H1 (cell line): Measurements from ENCODE around the gene MRPS27. TPM values are rescaled to one million over a fixed set of nuclear protein-coding genes. Genes with fewer than 3 reads are reported as not detected.

Source experiments
- CTCF ChIA-PET: fragments of 300-600 bp; sonication (Branson Sonifier 250); formaldehyde crosslinking; loops from one replicate; lab custom pipeline; 2021; ENCODE audit not compliant: partially characterized antibody; lab: Charles Lee
- POLR2A ChIA-PET: fragments of 300-600 bp; sonication (Branson Sonifier 250); formaldehyde crosslinking; loops from one replicate; lab custom pipeline; 2021; ENCODE audit warnings: inconsistent platforms; ENCODE audit not compliant: partially characterized antibody; lab: Charles Lee
- DNase-seq, 2 experiments: peaks; one replicate each; pipeline versions ENCODE4 v3.0.0 to v3.0.0-alpha.2; 2010 to 2022; ENCODE audit warnings: low spot score in 2 of 2, low read depth in 1 of 2, mixed read lengths in 1 of 2
- FAIRE-seq: peaks from 2 replicates; lab custom pipeline; 2011; peaks lifted over from hg19 to GRCh38; lab: Jason Lieb, UNC
- H2AFZ ChIP-seq: 2 replicates; pipeline ENCODE4 v1.8.1; 2012; ENCODE audit warnings: low read length, inconsistent platforms
- H2AK5ac ChIP-seq: 2 replicates; pipeline ENCODE4 v1.6.1; 2013; ENCODE audit warnings: low read depth, low read length
- H2BK120ac ChIP-seq: replicated peaks from 2 replicates; pipeline ENCODE3; 2013; ENCODE audit warnings: low read depth, low read length, inconsistent platforms
- H2BK12ac ChIP-seq: 2 replicates; pipeline ENCODE4 v1.6.1; 2013; ENCODE audit warnings: low read depth, low read length
- H2BK15ac ChIP-seq: 2 replicates; pipeline ENCODE4 v1.6.1; 2013; ENCODE audit warnings: low read length
- H2BK20ac ChIP-seq: 2 replicates; pipeline ENCODE4 v1.6.1; 2013; ENCODE audit warnings: low read length
- H2BK5ac ChIP-seq: 2 replicates; pipeline ENCODE4 v1.6.1; 2013; ENCODE audit warnings: low read depth, low read length
- H3K14ac ChIP-seq: 2 replicates; pipeline ENCODE4 v1.6.1; 2013; ENCODE audit warnings: inconsistent platforms; ENCODE audit not compliant: insufficient read length
- H3K18ac ChIP-seq: 2 replicates; pipeline ENCODE4 v1.6.1; 2013; ENCODE audit warnings: low read length; ENCODE audit errors: extremely low read depth
- H3K23ac ChIP-seq: 2 replicates; pipeline ENCODE4 v1.6.1; 2013; ENCODE audit warnings: inconsistent platforms; ENCODE audit not compliant: insufficient read length
- H3K23me2 ChIP-seq: 2 replicates; pipeline ENCODE4 v1.6.1; 2013; ENCODE audit warnings: low read depth, low read length
- H3K27ac ChIP-seq: 2 replicates; pipeline ENCODE4 v1.6.1; 2011; ENCODE audit warnings: low read depth, low read length, inconsistent platforms
- H3K27me3 ChIP-seq, 4 experiments: replicated peaks in 1 of 4; 1 replicate in 1 of 4; 2 replicates in 3 of 4; pipeline versions ENCODE4 v1.6.1 to v1.8.1; 2011 to 2013; ENCODE audit warnings: low read length in 3 of 4, mild to moderate bottlenecking in 3 of 4, inconsistent platforms in 2 of 4, mixed read lengths in 2 of 4, moderate library complexity in 1 of 4; ENCODE audit not compliant: control insufficient read depth in 3 of 4, insufficient read depth in 3 of 4; ENCODE audit errors: extremely low read depth in 1 of 4
- H3K36me3 ChIP-seq, 4 experiments: 2 replicates each; pipeline versions ENCODE4 v1.6.1 to v1.8.1; 2011 to 2013; ENCODE audit warnings: mild to moderate bottlenecking in 4 of 4, low read length in 3 of 4, moderate library complexity in 2 of 4, control low read depth in 1 of 4, inconsistent platforms in 1 of 4; ENCODE audit not compliant: insufficient read depth in 4 of 4, control insufficient read depth in 2 of 4
- H3K4ac ChIP-seq: replicated peaks from 2 replicates; pipeline ENCODE3; 2013; ENCODE audit warnings: low read length, low read depth, mixed read lengths, inconsistent platforms; ENCODE audit not compliant: insufficient read length
- H3K4me1 ChIP-seq, 4 experiments: replicated peaks in 1 of 4; 1 replicate in 1 of 4; 2 replicates in 3 of 4; pipeline versions ENCODE4 v1.6.1 to v1.8.1; 2011 to 2013; ENCODE audit warnings: low read length in 3 of 4, inconsistent platforms in 2 of 4, mixed read lengths in 1 of 4; ENCODE audit not compliant: insufficient read depth in 4 of 4, control insufficient read depth in 3 of 4
- H3K4me2 ChIP-seq, 2 experiments: 2 replicates each; pipeline versions ENCODE4 v1.6.1 to v1.8.1; 2011 to 2013; ENCODE audit warnings: low read depth in 2 of 2, low read length in 2 of 2, control low read depth in 1 of 2, inconsistent platforms in 1 of 2, mild to moderate bottlenecking in 1 of 2; ENCODE audit not compliant: insufficient read depth in 1 of 2
- H3K4me3 ChIP-seq, 4 experiments: fragments of 200-600, 300-600 bp in 1 of 4; sonication (generic), shearing (Covaris generic), sonication (Bioruptor Twin) in 1 of 4; 2 replicates each; pipeline versions ENCODE4 v1.5.1 to v1.8.1; 2011 to 2016; ENCODE audit warnings: low read length in 4 of 4, low read depth in 3 of 4, control low read depth in 2 of 4, inconsistent platforms in 2 of 4, mild to moderate bottlenecking in 2 of 4, mixed read lengths in 1 of 4, moderate library complexity in 1 of 4; ENCODE audit not compliant: insufficient read depth in 2 of 4; ENCODE audit errors: extremely low read depth in 1 of 4
- H3K56ac ChIP-seq: replicated peaks from 2 replicates; pipeline ENCODE3; 2013; ENCODE audit warnings: low read depth, mild to moderate bottlenecking, mixed read lengths, low read length, inconsistent platforms; ENCODE audit not compliant: insufficient read length
- H3K79me1 ChIP-seq: 2 replicates; pipeline ENCODE4 v1.6.1; 2013; ENCODE audit warnings: low read depth, low read length, control low read depth
- H3K79me2 ChIP-seq, 2 experiments: 2 replicates each; pipeline versions ENCODE4 v1.6.1 to v1.8.1; 2012 to 2013; ENCODE audit warnings: low read length in 2 of 2, mild to moderate bottlenecking in 2 of 2, inconsistent platforms in 1 of 2; ENCODE audit not compliant: insufficient read depth in 2 of 2, control insufficient read depth in 1 of 2
- H3K9ac ChIP-seq, 4 experiments: replicated peaks in 1 of 4; 1 replicate in 1 of 4; 2 replicates in 3 of 4; pipeline versions ENCODE4 v1.6.1 to v1.8.1; 2011 to 2013; ENCODE audit warnings: low read depth in 3 of 4, low read length in 3 of 4, control low read depth in 2 of 4, mild to moderate bottlenecking in 2 of 4, moderate library complexity in 2 of 4, inconsistent platforms in 1 of 4; ENCODE audit errors: extremely low read depth in 1 of 4
- H3K9me3 ChIP-seq, 2 experiments: 2 replicates each; pipeline versions ENCODE4 v1.6.1 to v1.8.1; 2012 to 2013; ENCODE audit warnings: mild to moderate bottlenecking in 2 of 2, moderate library complexity in 2 of 2, control low read depth in 1 of 2, inconsistent platforms in 1 of 2, low read depth in 1 of 2, low read length in 1 of 2, mixed read lengths in 1 of 2; ENCODE audit not compliant: insufficient read depth in 2 of 2
- H4K20me1 ChIP-seq, 2 experiments: replicated peaks in 1 of 2; 2 replicates each; pipeline versions ENCODE3 to v1.8.1; 2011 to 2013; ENCODE audit warnings: inconsistent platforms in 2 of 2, low read length in 2 of 2, mild to moderate bottlenecking in 1 of 2; ENCODE audit not compliant: insufficient read depth in 2 of 2, control insufficient read depth in 1 of 2
- H4K5ac ChIP-seq: 2 replicates; pipeline ENCODE4 v1.6.1; 2013; ENCODE audit warnings: low read length, low read depth, mixed read lengths, inconsistent platforms; ENCODE audit not compliant: insufficient read length
- H4K8ac ChIP-seq: 2 replicates; pipeline ENCODE4 v1.8.0; 2013; ENCODE audit warnings: mild to moderate bottlenecking, moderate library complexity, low read length, inconsistent platforms; ENCODE audit not compliant: insufficient read depth; ENCODE audit errors: extremely low read depth
- H4K91ac ChIP-seq: replicated peaks from 2 replicates; pipeline ENCODE3; 2013; ENCODE audit warnings: low read length, mixed read lengths, inconsistent platforms; ENCODE audit not compliant: insufficient read length
- ASH2L ChIP-seq: fragments of 200-600, 300-600 bp; sonication (generic); IDR thresholded peaks from one replicate; pipeline ENCODE4 v1.7.1; 2017; ENCODE audit warnings: low read length
- JUND ChIP-seq: IDR thresholded peaks from 2 replicates; pipeline ENCODE4 v1.6.1; 2011; ENCODE audit warnings: mild to moderate bottlenecking, improper control_type of control experiment, low read length
- NANOG ChIP-seq: IDR thresholded peaks from 2 replicates; pipeline ENCODE4 v1.6.1; 2011; ENCODE audit warnings: low read length, low read depth, mild to moderate bottlenecking, inconsistent platforms; ENCODE audit not compliant: insufficient read depth, poor library complexity, severe bottlenecking
- RBBP5 ChIP-seq: IDR thresholded peaks from 2 replicates; pipeline ENCODE4 v1.7.1; 2012; ENCODE audit warnings: low read depth, mild to moderate bottlenecking, inconsistent platforms, low read length, moderate library complexity, borderline replicate concordance
- SIX5 ChIP-seq: IDR thresholded peaks from 2 replicates; pipeline ENCODE4 v1.6.1; 2011; ENCODE audit warnings: mild to moderate bottlenecking, low read depth, low read length
- SP1 ChIP-seq: IDR thresholded peaks from 2 replicates; pipeline ENCODE4 v1.6.1; 2011; ENCODE audit warnings: low read depth, low read length
- TAF1 ChIP-seq: IDR thresholded peaks from 2 replicates; pipeline ENCODE4 v1.6.1; 2011; ENCODE audit warnings: mild to moderate bottlenecking, low read depth, low read length
- WGBS, 2 experiments: shearing (Covaris generic) in 1 of 2; methylation state at CpG; one replicate each; pipeline versions ENCODE4 v1.1.6 to v1.1.7; 2013 to 2015; ENCODE audit warnings: low lambda C conversion rate in 2 of 2, mixed read lengths in 2 of 2, inconsistent platforms in 1 of 2, low coverage in 1 of 2, missing lambda C conversion rate in 1 of 2; ENCODE audit not compliant: insufficient replicate concordance in 2 of 2, insufficient coverage in 1 of 2, insufficient read length in 1 of 2; ENCODE audit errors: extremely low coverage in 1 of 2, missing lambda C conversion rate in 1 of 2; 5-methylcytosine and 5-hydroxymethylcytosine counted together
- polyA plus RNA-seq, 7 experiments: library from polyadenylated mRNA; depleted of rRNA in 3 of 7; stranded (reverse) in 5 of 7; unstranded in 2 of 7; fragments of >200 nt in 5 of 7; fragments of 200-250 nt in 2 of 7; gene quantifications; 1 replicate in 5 of 7; 2 replicates in 1 of 7; 4 replicates in 1 of 7; pipeline versions ENCODE4 v1.2.1 to v1.2.3, GENCODE V29; 2011 to 2013; ENCODE audit warnings: missing spikeins in 2 of 7, mixed read lengths in 2 of 7
- total RNA-seq: library from RNA; stranded (reverse); fragmentation: NEBNext Ultra II Directional; extraction: Animal tissue kit (Norgen Biotek cat#: 25700); gene quantifications from 2 replicates; pipeline ENCODE4 v1.2.1, GENCODE V29; 2021
- TF ChIP-seq, protein P1 (sequence below), 3 experiments: IDR thresholded peaks; 1 replicate in 2 of 3; 2 replicates in 1 of 3; pipeline versions ENCODE4 v1.5.1 to v1.6.1; 2011; ENCODE audit warnings: low read length in 3 of 3, mild to moderate bottlenecking in 3 of 3, inconsistent platforms in 2 of 3, low read depth in 1 of 3, moderate library complexity in 1 of 3; ENCODE audit not compliant: insufficient read depth in 1 of 3; ENCODE audit errors: control extremely low read depth in 1 of 3

The MRPS27 gene
- total and polyA plus RNA-seq, 2 of the 8 experiments (the other 6 are each of a cell fraction or from before 2014, with no cell fraction given): 93.2 to 102 TPM

DNA sequence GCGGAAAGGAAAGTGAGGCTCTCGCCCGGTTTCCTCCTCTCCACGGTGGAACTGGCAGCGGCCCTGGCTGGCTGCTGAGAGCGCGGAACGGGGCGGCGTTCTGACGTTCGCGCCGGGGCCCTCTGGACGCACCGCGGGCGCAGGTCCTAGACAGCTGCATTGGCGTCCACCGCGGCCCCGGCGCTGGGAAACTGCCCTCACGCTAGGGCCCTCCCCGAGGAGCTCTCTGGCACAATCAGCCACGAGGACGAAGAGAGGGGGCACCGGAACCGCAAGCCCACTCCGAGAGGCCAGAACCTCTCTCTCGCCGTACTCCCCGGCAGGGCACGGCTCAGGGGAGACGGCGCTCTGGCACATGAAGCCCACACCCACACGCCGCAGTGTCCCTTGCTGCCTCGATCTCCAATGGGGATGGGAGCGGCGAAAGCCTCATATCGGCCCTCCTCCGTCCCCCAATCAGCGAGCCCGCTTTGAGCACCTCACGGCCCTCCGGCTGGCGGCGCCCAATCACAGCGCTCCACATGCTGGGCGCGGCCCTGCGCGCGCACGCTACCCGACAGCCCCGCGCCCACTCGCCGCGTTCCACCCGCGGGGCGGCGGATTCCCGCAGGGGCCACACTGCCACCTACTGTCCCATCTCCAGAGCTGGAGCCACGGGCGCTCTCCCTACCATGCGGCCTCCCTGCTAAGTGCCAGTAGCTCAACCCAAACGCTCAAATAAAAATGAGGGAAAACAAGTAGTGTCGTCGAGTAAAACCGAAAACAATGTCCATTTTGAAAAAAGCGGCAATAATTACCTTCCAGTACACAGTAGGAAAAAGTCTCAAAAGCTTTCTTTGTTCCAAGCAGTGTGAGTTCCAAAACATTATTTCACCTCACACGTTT, 11.8 kb downstream of the MRPS27 start:
- POLR2A ChIA-PET: interaction anchor here (0.9 to 5.9 kb wide), 11 partner anchors 8 to 200 kb away, joined by 3 to 44 read pairs (median 4); partner anchors contain the start of genes MRPS27 and PTCD2
- WGBS, 2 experiments: 5% methylated on average over 72 of the region's 76 CpGs; no CpG with 5 or more reads in 1 of the 2 experiments
- TF ChIP-seq, protein P1, sequence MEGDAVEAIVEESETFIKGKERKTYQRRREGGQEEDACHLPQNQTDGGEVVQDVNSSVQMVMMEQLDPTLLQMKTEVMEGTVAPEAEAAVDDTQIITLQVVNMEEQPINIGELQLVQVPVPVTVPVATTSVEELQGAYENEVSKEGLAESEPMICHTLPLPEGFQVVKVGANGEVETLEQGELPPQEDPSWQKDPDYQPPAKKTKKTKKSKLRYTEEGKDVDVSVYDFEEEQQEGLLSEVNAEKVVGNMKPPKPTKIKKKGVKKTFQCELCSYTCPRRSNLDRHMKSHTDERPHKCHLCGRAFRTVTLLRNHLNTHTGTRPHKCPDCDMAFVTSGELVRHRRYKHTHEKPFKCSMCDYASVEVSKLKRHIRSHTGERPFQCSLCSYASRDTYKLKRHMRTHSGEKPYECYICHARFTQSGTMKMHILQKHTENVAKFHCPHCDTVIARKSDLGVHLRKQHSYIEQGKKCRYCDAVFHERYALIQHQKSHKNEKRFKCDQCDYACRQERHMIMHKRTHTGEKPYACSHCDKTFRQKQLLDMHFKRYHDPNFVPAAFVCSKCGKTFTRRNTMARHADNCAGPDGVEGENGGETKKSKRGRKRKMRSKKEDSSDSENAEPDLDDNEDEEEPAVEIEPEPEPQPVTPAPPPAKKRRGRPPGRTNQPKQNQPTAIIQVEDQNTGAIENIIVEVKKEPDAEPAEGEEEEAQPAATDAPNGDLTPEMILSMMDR (IDR thresholded peaks at IDR 0.05; ENCODE audit: control extremely low read depth in 1 of 3, insufficient read depth in 1 of 3, low read depth in 1 of 3, low read length in 3 of 3): peak; percentile 60 to 67 (median 63)
- TF ChIP-seq ASH2L (peak; percentile 94), NANOG (peak; percentile 63), RBBP5 (peak; percentile 79; the same call in 1 of the 2 replicates), SP1 (peak; percentile 66; the same call in 1 of the 2 replicates), JUND (no peak), TAF1 (peak; percentile 86), SIX5 (no peak)

More for the DNA sequence above, 11.8 kb downstream of the MRPS27 start:
- peak overlapping the region; percentile 44 to 94 for H3K4me2 ChIP-seq
- H2BK5ac ChIP-seq: peak overlapping the region; percentile 98
- peak overlapping the region; percentile 90; the same call in 1 of the 2 replicates for H4K8ac ChIP-seq
- H3K79me2 ChIP-seq: peaks cover 0 to 45% of the 10 kb centered on the region in 2 experiments; a peak in 3 of 4 replicates
- DNase-seq: peak; percentile 89 to 93
- H3K36me3 ChIP-seq: peaks cover 8 to 25% (median 17%) of the 10 kb centered on the region in 4 experiments; a peak in 7 of 8 replicates
- no peaks in the 10 kb centered on the region for H4K20me1 ChIP-seq
- no peak overlapping the region for H3K14ac ChIP-seq
- peak overlapping the region; percentile 84; the same call in 1 of the 2 replicates for H3K18ac ChIP-seq
- no peaks in the 10 kb centered on the region; the same call in 1 of the 2 replicates for H3K79me1 ChIP-seq
- CTCF ChIA-PET: interaction anchor here (0.7 to 2.4 kb wide), 10 partner anchors 11 to 403 kb away, joined by 3 to 12 read pairs (median 3); partner anchors contain the start of genes MRPS27 and PTCD2
- peak overlapping the region; percentile 38 for H3K56ac ChIP-seq
- H3K4me1 ChIP-seq: peaks cover 0 to 3% (median 0%) of the 10 kb centered on the region in 4 experiments; a peak in 2 of 7 replicates
- H2BK12ac ChIP-seq: no peak overlapping the region; the same call in 1 of the 2 replicates
- H3K27ac ChIP-seq: peak overlapping the region; percentile 94
- 0 out of 2 replicates have a peak overlapping the region, but pooled peaks have one; percentile 54 for H2AFZ ChIP-seq
- peak overlapping the region; percentile 4 for H2BK120ac ChIP-seq
- no peak overlapping the region for H2AK5ac ChIP-seq
- no peak overlapping the region for H2BK15ac ChIP-seq
- peak overlapping the region; percentile 51 to 94 (median 82) for H3K9ac ChIP-seq
- no peak for FAIRE-seq
- no peaks in the 10 kb centered on the region for H3K27me3 ChIP-seq
- H3K23ac ChIP-seq: no peak overlapping the region
- H3K23me2 ChIP-seq: peaks cover 4% of the 10 kb centered on the region; the same call in 1 of the 2 replicates
- no peak overlapping the region for H2BK20ac ChIP-seq
- H4K5ac ChIP-seq: peak overlapping the region; percentile 76
- peak overlapping the region; percentile 46 to 75 (median 62) for H3K4me3 ChIP-seq
- no peaks in the 10 kb centered on the region for H3K9me3 ChIP-seq
- peak overlapping the region; percentile 4 for H3K4ac ChIP-seq
- H4K91ac ChIP-seq: peak overlapping the region; percentile 32
